NCI-H345 (cell line): ENCODE results near the gene UROD.
"Not testable (repeated sequence)": the region's sequence is repeated elsewhere in the genome, so short reads cannot be mapped to it uniquely, and the experiment has no call there.

Experiments used
- DNase-seq: peaks from one replicate; lab custom pipeline; 2025; lab: John Stamatoyannopoulos, UW

The UROD gene

DNA sequence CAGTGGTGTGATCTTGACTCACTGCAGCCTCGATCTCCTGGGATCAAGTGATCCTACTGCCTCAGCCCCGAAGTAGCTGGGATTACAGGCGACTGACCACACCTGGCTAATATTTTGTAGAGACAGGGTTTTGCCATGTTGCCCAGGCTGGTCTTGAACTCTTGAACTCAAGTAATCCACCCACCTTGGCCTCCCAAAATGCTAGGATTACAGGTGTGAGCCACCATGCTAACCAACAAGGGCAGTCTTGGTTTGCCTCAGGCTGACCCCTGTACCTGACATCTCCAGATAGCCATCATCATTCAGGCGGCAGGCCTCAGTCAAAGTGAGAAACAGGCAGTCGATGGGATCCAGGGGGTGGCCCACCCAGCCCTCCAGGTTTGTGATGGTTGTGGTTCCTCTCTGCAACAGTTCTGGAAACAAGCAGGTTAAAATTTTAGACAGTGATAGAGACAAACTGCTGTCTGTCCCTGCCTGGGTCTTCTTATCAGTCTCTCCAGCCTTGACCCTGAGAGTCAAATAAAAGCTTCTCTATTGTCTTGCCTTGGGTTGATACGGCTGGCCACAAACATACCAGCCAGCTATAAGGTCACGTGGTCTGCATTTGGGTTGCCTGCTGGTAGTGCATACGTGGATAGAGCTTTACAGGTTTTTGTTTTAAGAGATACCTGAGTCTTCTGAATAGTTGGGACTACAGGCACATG is 26.8 kb downstream of the UROD start:
- no peak for DNase-seq

DNA sequence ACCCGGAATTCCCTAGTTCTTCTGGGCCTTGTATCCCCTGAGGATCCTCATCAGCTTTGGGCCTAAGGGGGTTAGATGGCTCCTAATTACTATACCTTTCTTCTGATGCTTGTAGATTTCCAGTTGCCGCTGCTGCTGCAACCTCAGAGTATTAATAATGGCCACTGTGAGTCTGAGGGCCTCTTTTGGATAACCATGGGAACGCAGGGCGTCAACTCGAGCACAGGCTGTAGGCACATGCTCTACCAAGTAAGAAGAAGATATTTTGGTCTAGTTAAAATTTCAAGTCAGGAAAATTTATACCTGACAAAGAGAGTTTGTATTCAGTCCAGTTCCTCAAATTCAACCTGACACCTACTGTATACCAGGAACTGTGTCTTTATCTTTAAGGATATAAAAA is 28.2 kb downstream of the UROD start:
- no peak for DNase-seq

DNA sequence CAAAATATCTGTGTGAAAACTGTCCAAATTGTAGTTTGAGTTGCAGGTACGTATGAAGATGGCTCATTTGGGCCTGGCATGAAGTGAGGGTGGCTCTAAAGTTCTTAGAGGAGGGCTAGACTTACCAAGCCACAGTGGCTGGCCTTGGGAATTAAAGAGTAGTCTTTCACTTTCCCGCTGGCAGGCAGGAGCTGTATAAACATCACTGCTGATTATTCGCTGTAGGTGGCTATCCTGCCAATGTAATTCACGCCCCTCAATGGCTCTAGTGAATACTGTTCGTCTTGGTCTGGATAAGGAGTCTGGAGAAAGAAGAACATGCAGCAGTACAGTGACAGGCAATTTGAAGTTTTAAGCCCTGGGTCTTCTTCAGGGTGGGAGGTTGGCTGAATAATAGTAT is 31.0 kb downstream of the UROD start:
- DNase-seq, result no peak

DNA sequence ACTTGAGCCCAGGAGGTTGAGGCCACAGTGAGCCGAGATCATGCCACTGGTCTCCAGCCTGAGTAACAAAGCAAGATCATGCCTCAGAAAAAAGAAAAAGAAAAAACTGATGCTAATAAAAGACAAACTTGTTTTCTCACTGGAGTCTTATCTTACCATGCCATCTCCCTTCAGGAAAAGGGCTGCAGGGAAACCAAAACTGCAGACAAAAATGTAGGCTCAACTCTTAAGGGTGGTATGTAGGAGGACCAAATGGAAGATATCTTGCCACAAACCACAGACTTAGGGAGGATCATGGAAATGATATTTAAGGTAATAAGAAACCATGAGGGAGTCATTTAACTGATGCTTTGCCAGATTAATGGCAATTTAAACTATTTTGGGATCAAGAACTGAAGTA is 32.9 kb downstream of the UROD start:
- DNase-seq, result no peak

DNA sequence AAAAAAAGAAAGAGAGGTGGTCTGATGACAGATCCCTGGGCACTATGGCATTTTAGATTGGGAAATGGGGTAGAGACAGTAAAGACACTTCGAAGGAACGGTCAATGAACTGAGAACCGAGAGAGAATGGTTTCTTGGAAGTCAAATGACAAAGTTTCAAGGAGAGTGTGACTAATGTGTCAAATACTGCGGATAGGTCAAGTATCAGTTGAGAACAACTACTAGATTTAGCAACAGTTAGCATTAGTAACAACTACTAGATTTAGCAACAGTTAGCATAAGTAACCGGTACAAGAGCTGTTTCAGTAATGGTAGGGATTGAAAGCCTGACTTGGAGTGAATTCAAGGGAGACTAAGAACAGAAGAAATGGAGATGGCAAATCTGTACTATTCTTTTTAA is 35.0 kb downstream of the UROD start:
- no peak for DNase-seq

DNA sequence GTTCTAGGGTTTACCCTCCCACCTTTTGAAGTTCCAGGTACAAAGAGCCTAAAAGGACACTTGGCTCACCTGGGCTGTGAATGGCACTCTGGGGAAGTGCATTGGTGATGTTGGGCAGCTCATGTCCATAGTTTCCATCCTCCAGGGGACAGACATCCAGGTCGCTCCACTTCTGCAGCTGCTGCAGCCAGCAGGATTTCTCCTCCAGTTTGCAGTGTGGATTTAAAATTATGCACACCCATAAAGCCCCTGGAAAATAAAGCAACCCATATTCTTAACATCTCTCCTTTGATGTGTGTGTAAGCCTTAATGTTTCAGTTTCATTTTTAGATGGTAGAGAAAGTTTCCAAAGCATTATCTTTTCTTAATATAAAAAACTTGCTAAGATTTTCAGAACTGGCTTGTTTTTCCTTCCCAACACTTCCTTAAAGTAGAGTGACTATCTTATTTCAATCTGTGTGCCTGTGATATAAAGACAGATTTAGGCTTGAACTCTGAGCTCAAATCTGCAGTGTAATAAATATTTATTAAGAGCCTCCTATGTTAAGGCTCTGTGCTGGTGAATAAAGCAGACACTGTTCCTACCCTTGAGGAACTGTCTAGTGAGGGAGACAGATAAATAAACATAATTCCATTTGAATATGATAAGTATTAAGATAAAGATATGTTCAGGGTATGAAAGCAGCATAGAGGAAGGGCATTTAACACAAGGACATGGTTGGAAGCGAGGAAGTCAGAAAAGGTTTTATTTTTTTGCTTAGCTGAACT is 39.1 kb downstream of the UROD start:
- no peak for DNase-seq

DNA sequence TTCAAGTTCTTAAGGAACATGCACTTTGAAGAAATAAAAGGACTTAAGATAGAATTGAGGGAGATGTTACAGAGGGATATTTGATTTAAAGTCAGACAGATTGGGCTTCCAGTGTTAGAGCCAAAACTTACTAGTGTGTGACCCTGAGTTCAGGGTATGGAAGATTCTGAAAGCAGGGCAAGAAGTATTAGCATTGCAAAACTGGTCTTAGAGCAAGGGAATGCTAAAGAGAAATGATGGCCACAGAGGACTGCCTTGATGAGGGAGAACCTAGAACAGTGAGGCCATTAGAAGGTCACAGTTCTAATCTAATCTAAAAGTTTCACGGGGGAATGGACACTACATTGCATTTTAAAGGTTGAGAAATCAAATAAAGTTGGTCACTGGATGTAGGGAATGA is 45.5 kb downstream of the UROD start:
- no peak for DNase-seq

DNA sequence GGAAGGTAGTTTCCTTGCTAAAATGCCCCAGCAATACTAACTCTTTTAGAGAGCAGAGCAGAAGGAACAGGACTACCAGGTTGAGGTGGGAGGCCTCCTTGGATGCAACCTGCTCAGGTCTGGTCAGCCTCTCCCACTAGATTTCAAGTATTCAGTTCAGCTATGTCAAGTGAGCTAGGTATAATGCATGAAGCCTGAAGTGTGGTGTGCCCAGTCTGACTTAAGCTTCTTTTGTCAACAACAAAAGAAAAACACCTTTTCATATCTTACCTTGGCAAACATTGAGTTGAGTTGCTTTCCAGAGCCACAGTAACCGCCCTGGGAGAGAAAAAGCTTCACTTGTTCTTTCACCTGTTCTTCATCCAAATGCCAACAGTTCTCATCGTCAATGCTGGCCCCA is 47.8 kb downstream of the UROD start:
- DNase-seq, result no peak

DNA sequence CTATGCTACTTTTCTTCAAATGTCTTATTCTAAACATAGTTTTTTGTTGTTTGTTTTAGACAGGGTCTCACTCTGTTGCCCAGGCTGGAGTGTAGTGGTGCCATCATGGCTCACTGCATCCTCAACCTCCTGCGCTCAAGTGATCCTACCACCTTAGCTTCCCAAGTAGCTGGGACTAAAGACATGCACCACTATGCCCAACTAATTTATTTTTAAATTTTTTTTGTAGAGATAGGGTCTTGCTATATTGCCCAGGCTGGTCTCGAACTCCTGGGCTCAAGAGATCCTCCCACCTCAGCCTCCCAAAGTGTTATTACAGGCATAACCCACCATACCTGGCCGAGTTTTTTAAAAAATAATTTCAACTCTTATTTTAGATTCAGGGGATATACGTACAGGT is 50.4 kb downstream of the UROD start:
- DNase-seq, result not testable (repeated sequence)

DNA sequence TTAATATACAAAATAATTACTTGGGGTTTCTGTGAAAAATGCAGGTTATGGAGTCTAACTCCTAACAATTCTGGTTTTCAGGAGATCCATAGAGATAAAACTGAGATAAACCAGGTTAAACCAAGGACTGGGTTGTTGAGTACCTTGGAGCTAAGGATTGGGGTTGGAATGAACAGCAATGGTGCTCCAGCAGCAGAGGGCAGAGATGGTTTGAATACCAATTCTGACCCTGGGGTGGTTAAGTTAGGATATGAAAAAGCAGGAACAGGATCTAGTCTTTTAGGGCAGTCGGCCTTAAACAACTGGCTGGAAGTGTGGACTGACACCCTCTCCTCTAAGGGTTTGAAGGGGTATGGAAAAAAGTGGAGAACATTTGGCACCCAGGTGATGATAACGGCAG is 53.0 kb downstream of the UROD start:
- DNase-seq, result no peak
